Hepatocyte (in vitro differentiated cells): Measurements from ENCODE around the gene KIAA0930.

Source experiments
- CTCF ChIP-seq: fragments of 200-600 bp; sonication (generic); IDR thresholded peaks from 2 replicates; pipeline ENCODE4 v1.5.1; 2016; ENCODE audit warnings: antibody characterized with exemption, mild to moderate bottlenecking; ENCODE audit not compliant: poor library complexity
- EZH2 ChIP-seq: fragments of 200-600 bp; sonication (generic); IDR thresholded peaks from 2 replicates; pipeline ENCODE4 v1.6.1; 2016; ENCODE audit warnings: antibody characterized with exemption, mild to moderate bottlenecking, borderline replicate concordance
- EZH2phosphoT487 ChIP-seq: fragments of 200-600 bp; sonication (generic); IDR thresholded peaks from one replicate; pipeline ENCODE4 v1.6.1; 2018; ENCODE audit warnings: antibody characterized with exemption, mild to moderate bottlenecking, low read depth, moderate library complexity; ENCODE audit not compliant: unreplicated experiment, severe bottlenecking

- TF ChIP-seq CTCF (no peak), EZH2 (no peak), EZH2phosphoT487 (no peak)
These were observed 37.4 kb upstream of the KIAA0930 start for GRCh38 chr22:45278125-45278524.
